ENCODE measurements around the gene CENPM. TPM values are rescaled to one million over a fixed set of nuclear protein-coding genes. Genes with fewer than 3 reads are reported as not detected.

Gene CENPM
- total RNA-seq, 1 experiment from 2014 or later = 39.8 TPM

DNA sequence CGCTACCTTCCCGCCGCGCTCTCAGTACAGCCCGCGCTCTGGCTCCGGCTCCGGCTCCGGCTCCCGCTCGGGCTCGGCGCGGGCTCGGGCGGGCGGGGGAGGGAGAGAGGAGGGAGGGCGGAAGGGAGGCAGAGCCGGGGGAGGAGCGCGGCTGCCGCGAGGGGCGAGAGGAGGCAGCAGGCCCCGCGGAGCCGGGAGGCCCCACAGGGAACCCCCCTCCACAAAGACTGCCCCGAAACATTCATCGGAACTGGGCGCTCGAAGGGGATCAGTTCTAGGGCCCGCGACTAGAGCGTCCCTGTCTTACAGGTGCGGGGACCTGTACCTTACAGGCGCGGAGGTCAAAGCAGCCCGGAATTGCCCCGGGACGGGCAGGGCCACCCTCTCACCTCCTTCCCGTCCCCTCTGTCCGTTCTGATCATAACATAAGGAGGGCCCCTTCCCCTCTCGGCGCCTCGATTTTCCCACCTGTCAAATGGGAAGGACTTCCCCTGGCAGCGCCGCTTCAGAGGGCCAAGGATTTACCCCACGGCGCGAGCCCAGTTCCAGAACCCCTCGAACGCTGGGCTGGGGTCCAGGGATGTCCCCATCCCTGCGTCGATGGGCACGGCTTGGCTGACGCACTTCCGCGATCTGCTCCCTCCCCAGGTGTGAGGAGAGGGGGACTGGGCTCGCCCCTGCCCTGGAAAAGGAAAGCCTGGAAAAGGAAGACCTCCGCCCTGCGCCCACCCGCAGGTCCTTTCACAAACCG is 31.7 kb downstream of the CENPM start, which contains the start of gene SHISA8:
SHISA8 (minus strand) TSS at position 40 of the 751 bp plus-strand sequence. CDS start 407 bp downstream, outside the sequence.
- ATAC-seq (peak; percentile 59), DNase-seq (ENCODE audit: low read depth, low spot score) (no peak)
- Histone ChIP-seq H3K27ac (ENCODE audit: low read length) (no peak within 1 kb of the TSS), H3K27me3 (ENCODE audit: control insufficient read depth, insufficient read depth, low read length) (no peaks in the 10 kb centered on the region), H3K4me1 (ENCODE audit: control insufficient read depth, insufficient read depth, low read length) (no peaks in the 10 kb centered on the region; the same call in 1 of the 2 replicates), H3K4me3 (ENCODE audit: low read depth in 2 of 2, low read length in 2 of 2) (peak within 1 kb of the TSS in 1 of 2 experiments; percentile 27; a peak in 2 of 4 replicates), H3K9me3 (ENCODE audit: control insufficient read depth, insufficient read depth, low read depth, low read length) (no peaks in the 10 kb centered on the region), H3K36me3 (ENCODE audit: control insufficient read depth, insufficient read depth, low read length) (no peaks in the 10 kb centered on the region)
- in situ Hi-C loops (cut with HindIII; ENCODE audit: low pct_unique_long_range_greater_than_20kb, low sequenced_read_pairs) = no loop called here
- CTCF ChIA-PET = no interaction called here
- TF ChIP-seq, protein P1, sequence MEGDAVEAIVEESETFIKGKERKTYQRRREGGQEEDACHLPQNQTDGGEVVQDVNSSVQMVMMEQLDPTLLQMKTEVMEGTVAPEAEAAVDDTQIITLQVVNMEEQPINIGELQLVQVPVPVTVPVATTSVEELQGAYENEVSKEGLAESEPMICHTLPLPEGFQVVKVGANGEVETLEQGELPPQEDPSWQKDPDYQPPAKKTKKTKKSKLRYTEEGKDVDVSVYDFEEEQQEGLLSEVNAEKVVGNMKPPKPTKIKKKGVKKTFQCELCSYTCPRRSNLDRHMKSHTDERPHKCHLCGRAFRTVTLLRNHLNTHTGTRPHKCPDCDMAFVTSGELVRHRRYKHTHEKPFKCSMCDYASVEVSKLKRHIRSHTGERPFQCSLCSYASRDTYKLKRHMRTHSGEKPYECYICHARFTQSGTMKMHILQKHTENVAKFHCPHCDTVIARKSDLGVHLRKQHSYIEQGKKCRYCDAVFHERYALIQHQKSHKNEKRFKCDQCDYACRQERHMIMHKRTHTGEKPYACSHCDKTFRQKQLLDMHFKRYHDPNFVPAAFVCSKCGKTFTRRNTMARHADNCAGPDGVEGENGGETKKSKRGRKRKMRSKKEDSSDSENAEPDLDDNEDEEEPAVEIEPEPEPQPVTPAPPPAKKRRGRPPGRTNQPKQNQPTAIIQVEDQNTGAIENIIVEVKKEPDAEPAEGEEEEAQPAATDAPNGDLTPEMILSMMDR (IDR thresholded peaks at IDR 0.05) = no peak
- no peak for TF ChIP-seq TCF7L2 (IDR thresholded peaks at IDR 0.05; ENCODE audit: low read depth, low read length)
- TF ChIP-seq POLR2AphosphoS5 (IDR thresholded peaks at IDR 0.05; ENCODE audit: low read depth, low read length) = no peak
- TF ChIP-seq, protein P2, sequence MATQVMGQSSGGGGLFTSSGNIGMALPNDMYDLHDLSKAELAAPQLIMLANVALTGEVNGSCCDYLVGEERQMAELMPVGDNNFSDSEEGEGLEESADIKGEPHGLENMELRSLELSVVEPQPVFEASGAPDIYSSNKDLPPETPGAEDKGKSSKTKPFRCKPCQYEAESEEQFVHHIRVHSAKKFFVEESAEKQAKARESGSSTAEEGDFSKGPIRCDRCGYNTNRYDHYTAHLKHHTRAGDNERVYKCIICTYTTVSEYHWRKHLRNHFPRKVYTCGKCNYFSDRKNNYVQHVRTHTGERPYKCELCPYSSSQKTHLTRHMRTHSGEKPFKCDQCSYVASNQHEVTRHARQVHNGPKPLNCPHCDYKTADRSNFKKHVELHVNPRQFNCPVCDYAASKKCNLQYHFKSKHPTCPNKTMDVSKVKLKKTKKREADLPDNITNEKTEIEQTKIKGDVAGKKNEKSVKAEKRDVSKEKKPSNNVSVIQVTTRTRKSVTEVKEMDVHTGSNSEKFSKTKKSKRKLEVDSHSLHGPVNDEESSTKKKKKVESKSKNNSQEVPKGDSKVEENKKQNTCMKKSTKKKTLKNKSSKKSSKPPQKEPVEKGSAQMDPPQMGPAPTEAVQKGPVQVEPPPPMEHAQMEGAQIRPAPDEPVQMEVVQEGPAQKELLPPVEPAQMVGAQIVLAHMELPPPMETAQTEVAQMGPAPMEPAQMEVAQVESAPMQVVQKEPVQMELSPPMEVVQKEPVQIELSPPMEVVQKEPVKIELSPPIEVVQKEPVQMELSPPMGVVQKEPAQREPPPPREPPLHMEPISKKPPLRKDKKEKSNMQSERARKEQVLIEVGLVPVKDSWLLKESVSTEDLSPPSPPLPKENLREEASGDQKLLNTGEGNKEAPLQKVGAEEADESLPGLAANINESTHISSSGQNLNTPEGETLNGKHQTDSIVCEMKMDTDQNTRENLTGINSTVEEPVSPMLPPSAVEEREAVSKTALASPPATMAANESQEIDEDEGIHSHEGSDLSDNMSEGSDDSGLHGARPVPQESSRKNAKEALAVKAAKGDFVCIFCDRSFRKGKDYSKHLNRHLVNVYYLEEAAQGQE (IDR thresholded peaks at IDR 0.05; ENCODE audit: insufficient read depth in 1 of 2, low read depth in 2 of 2, low read length in 1 of 2) = no peak
- TF ChIP-seq SIN3A (IDR thresholded peaks at IDR 0.05; ENCODE audit: borderline replicate concordance, insufficient read depth, low read depth, low read length) = no peak
- POLR2A ChIA-PET = no interaction called here
- BruUV-seq (replicated peaks) = no TSS peak
- intact Hi-C loops (cut with micrococcal nuclease; ENCODE audit: unreplicated experiment) = no loop called here

DNA sequence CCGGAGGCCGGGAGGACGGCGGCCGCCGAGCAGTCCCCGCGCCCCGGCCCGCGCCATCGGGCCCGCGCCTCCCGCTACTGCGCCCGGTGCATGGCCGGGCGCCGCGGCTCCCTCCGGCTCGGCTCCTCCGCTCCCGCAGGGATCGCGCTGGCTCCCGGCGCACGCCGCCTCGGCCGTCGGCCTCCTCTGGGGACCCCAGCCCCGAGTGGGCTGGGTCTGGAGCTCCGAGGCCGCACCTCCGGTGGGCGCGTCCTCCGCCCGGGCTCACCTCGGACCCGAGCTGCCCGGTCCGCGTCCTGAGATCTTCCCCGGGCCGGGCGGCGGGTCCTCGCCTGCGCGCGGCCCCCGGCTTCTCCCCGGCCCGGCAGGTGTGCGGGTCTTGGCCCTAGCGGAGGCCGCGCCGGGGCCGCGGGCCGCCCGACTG is 32.3 kb downstream of the CENPM start:
- Histone ChIP-seq H3K27ac (ENCODE audit: low read length) (no peak overlapping the region), H3K9me3 (ENCODE audit: control insufficient read depth, insufficient read depth, low read depth, low read length) (no peaks in the 10 kb centered on the region), H3K4me1 (ENCODE audit: control insufficient read depth, insufficient read depth, low read length) (no peaks in the 10 kb centered on the region; the same call in 1 of the 2 replicates), H3K4me3 (ENCODE audit: low read depth in 2 of 2, low read length in 2 of 2) (peak overlapping the region in 1 of 2 experiments; percentile 27; a peak in 2 of 4 replicates), H3K36me3 (ENCODE audit: control insufficient read depth, insufficient read depth, low read length) (no peaks in the 10 kb centered on the region), H3K27me3 (ENCODE audit: control insufficient read depth, insufficient read depth, low read length) (no peaks in the 10 kb centered on the region)
- ChIA-PET CTCF (interaction anchor here (0.7 kb wide), 1 partner anchor 62 kb away, joined by 6 read pairs; no protein-coding TSS in a partner anchor), POLR2A (interaction anchor here (0.6 to 0.7 kb wide), 2 partner anchors 86 to 202 kb away, joined by 4 to 8 read pairs; no protein-coding TSS in a partner anchor)
- intact Hi-C loops (cut with micrococcal nuclease; ENCODE audit: unreplicated experiment) (no loop called here), in situ Hi-C loops (cut with HindIII; ENCODE audit: low pct_unique_long_range_greater_than_20kb, low sequenced_read_pairs) (no loop called here)
- TF ChIP-seq, protein P2 (IDR thresholded peaks at IDR 0.05; ENCODE audit: insufficient read depth in 1 of 2, low read depth in 2 of 2, low read length in 1 of 2) = no peak
- no peak for TF ChIP-seq TCF7L2 (IDR thresholded peaks at IDR 0.05; ENCODE audit: low read depth, low read length)
- TF ChIP-seq, protein P1 (IDR thresholded peaks at IDR 0.05) = no peak
- no peak for TF ChIP-seq POLR2AphosphoS5 (IDR thresholded peaks at IDR 0.05; ENCODE audit: low read depth, low read length)
- BruUV-seq (replicated peaks) = no TSS peak
- ATAC-seq (peak; percentile 33), DNase-seq (ENCODE audit: low read depth, low spot score) (no peak)

Data from Panc1 (cell line).